ENCODE data around the gene EGFL8. TPM values are rescaled to one million over a fixed set of nuclear protein-coding genes. Genes with fewer than 3 reads are reported as not detected.
"Not testable (repeated sequence)": the region's sequence is repeated elsewhere in the genome, so short reads cannot be mapped to it uniquely, and the experiment has no call there.

The EGFL8 gene
- total RNA-seq, 2 donors from 2014 or later, result 5.7 to 6.9 TPM

DNA sequence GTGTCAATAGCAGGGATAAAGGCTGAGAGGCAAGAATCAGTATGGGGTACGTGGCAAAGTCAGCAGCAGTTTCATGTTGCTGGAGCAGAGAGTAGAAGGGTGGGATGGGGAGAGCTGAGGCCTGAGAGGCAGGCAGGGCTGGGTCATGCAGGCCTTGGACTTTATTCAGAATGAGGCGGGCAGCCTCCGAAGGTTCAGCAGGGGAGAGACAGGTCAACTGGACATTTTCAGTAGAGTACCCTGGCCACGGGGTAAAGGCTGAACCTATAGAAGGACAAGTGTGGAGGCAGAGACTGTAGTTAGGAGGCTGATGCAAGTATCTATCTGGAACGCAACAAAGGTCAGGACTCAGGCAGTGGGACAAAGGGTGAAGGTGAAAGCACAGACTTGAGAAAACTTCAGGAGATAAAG is 45.8 kb downstream of the EGFL8 start:
- Histone ChIP-seq H3K27me3 (no peaks in the 10 kb centered on the region), H3K27ac (no peak overlapping the region), H3K4me3 (no peak overlapping the region), H3K9me3 (no peaks in the 10 kb centered on the region), H3K4me1 (no peaks in the 10 kb centered on the region), H3K36me3 (replicated peaks in 1 of 2; ENCODE audit: insufficient read depth in 1 of 2, low read depth in 2 of 2) (no peaks in the 10 kb centered on the region)
- 70 to 77% methylated on average over 5 of the region's 5 CpGs for WGBS, 2 donors
- no peak for TF ChIP-seq POLR2A (IDR thresholded peaks at IDR 0.05)
- TF ChIP-seq, protein P1, sequence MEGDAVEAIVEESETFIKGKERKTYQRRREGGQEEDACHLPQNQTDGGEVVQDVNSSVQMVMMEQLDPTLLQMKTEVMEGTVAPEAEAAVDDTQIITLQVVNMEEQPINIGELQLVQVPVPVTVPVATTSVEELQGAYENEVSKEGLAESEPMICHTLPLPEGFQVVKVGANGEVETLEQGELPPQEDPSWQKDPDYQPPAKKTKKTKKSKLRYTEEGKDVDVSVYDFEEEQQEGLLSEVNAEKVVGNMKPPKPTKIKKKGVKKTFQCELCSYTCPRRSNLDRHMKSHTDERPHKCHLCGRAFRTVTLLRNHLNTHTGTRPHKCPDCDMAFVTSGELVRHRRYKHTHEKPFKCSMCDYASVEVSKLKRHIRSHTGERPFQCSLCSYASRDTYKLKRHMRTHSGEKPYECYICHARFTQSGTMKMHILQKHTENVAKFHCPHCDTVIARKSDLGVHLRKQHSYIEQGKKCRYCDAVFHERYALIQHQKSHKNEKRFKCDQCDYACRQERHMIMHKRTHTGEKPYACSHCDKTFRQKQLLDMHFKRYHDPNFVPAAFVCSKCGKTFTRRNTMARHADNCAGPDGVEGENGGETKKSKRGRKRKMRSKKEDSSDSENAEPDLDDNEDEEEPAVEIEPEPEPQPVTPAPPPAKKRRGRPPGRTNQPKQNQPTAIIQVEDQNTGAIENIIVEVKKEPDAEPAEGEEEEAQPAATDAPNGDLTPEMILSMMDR (IDR thresholded peaks at IDR 0.05), result no peak
- ATAC-seq (no peak), DNase-seq (no peak)
- intact Hi-C loops (cut with DNase I), result no loop called here

DNA sequence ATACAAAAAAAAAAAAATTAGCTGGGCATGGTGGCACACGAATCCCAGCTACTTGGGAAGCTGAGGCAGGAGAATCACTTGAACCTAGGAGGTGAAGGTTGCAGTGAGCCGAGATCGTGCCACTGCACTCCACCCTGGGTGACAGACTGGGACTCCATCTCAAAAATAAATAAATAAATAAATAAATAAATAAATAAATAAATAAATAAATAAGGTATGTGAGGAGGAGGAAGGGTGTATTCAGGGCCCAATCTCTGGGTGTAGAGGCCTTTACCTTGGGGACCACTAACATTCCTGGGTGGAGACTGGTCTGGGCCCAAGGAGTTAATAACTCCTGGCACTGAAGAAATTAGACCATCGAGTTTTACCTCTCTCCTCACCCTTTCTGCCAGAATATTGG is 47.0 kb downstream of the EGFL8 start:
- DNase-seq; intact Hi-C loops (cut with DNase I); ATAC-seq; H3K27me3 ChIP-seq; H3K4me3 ChIP-seq; H3K36me3 ChIP-seq (replicated peaks in 1 of 2; ENCODE audit: insufficient read depth in 1 of 2, low read depth in 2 of 2); H3K9me3 ChIP-seq; H3K27ac ChIP-seq; H3K4me1 ChIP-seq: not testable (repeated sequence)
- WGBS, 2 donors, result 83 to 85% methylated on average over 4 of the region's 4 CpGs

DNA sequence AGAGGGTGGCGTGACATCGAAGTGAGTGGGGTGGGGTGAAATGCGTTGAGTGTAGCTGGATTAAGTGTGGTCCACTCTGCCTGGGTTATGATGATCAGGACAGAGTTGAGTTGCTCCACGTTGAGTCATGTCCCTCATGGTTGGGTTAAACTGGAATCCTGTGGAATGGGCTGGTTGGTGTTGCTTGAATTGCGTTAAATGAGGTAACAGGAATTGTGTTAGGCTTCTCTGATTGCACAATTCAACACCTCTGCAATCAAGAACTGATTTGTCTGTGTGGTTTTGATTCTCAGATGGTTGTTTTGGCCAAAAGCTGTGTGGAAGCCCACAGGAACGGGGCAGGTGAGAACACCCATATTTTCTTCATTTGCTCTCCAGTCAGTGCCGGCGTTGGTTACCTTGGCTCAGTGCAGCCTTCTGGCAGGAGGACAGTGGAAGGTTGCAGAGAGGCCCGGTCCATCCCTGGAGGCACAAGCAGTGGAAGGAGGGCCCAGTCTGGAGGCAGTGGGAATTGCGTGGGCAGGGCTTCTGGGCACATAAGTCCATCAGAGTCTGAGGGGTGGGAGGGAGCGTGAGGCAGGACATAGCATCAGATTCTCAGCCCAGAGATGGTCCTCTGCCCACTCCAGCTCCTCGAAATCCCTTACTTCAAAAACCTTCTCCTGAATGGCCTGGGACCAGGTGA is 47.8 kb downstream of the EGFL8 start:
- WGBS, 2 donors, result 73 to 78% methylated on average over 7 to 12 of the region's 12 CpGs
- DNase-seq (no peak), ATAC-seq (no peak)
- Histone ChIP-seq H3K4me3 (no peak overlapping the region), H3K36me3 (replicated peaks in 1 of 2; ENCODE audit: insufficient read depth in 1 of 2, low read depth in 2 of 2) (no peaks in the 10 kb centered on the region), H3K27ac (no peak overlapping the region), H3K27me3 (no peaks in the 10 kb centered on the region), H3K4me1 (no peaks in the 10 kb centered on the region), H3K9me3 (no peaks in the 10 kb centered on the region)
- intact Hi-C loops (cut with DNase I), result no loop called here
- no peak for TF ChIP-seq POLR2A (IDR thresholded peaks at IDR 0.05)
- TF ChIP-seq, protein P1 (IDR thresholded peaks at IDR 0.05), result no peak

DNA sequence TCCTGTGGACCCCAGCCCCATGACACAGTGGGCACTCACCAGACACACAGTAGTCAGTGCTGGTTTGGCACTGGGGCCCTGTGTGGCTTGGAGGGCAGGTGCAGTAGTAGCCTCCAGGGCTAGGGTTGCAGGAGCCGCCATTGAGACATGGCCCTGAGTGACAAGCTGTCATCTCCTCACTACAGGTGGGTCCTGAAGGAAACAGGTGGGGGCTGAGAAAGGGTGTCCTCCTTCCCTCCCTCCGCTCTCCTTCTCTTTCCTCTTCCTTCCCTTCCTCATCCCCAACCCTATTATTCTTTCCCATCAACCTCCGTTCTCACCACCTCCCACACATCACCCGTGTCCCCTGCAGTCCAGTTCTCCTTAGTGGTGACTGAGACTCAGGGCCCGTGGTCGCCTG is 49.3 kb downstream of the EGFL8 start:
- no peaks in the 10 kb centered on the region for H3K4me1 ChIP-seq
- no peak overlapping the region for H3K4me3 ChIP-seq
- WGBS, 2 donors, result 78 to 80% methylated on average over 6 of the region's 6 CpGs
- H3K27me3 ChIP-seq, result no peaks in the 10 kb centered on the region
- intact Hi-C loops (cut with DNase I), result no loop called here
- ATAC-seq, result no peak
- no peak overlapping the region for H3K27ac ChIP-seq
- no peaks in the 10 kb centered on the region for H3K9me3 ChIP-seq
- no peak for DNase-seq
- H3K36me3 ChIP-seq (replicated peaks in 1 of 2; ENCODE audit: insufficient read depth in 1 of 2, low read depth in 2 of 2), result no peaks in the 10 kb centered on the region
- TF ChIP-seq, protein P1 (IDR thresholded peaks at IDR 0.05), result no peak
- no peak for TF ChIP-seq POLR2A (IDR thresholded peaks at IDR 0.05)

DNA sequence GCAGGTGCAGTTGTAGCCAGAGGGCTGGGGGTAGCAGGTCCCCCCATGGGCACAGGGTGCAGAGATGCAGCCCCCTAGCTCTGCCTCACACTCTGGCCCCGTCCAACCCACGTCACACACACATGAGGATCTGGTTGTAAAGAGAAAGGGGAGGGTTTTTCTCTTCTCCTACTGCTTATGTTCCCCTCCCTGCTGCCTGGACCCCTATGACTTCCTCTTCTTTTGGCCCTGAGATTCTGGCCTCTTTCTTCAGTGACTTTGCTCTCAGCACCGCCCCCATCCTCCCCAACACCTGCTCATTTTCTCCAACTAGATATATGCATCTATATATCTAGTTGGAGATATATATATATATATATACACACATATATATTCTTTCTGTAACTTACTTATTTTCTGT is 49.7 kb downstream of the EGFL8 start:
- H3K36me3 ChIP-seq (replicated peaks in 1 of 2; ENCODE audit: insufficient read depth in 1 of 2, low read depth in 2 of 2), result no peaks in the 10 kb centered on the region
- DNase-seq (no peak), ATAC-seq (no peak)
- H3K9me3 ChIP-seq, result no peaks in the 10 kb centered on the region
- H3K4me3 ChIP-seq, result no peak overlapping the region
- intact Hi-C loops (cut with DNase I), result no loop called here
- no peaks in the 10 kb centered on the region for H3K4me1 ChIP-seq
- WGBS, 2 donors, result 66 to 67% methylated on average over 3 of the region's 3 CpGs
- no peak overlapping the region for H3K27ac ChIP-seq
- no peak for TF ChIP-seq POLR2A (IDR thresholded peaks at IDR 0.05)
- TF ChIP-seq, protein P1 (IDR thresholded peaks at IDR 0.05), result no peak
- no peaks in the 10 kb centered on the region for H3K27me3 ChIP-seq
